Measurements from ENCODE around the gene AARS2.
"Not testable (repeated sequence)": the region's sequence is repeated elsewhere in the genome, so short reads cannot be mapped to it uniquely, and the experiment has no call there.

The AARS2 gene

DNA sequence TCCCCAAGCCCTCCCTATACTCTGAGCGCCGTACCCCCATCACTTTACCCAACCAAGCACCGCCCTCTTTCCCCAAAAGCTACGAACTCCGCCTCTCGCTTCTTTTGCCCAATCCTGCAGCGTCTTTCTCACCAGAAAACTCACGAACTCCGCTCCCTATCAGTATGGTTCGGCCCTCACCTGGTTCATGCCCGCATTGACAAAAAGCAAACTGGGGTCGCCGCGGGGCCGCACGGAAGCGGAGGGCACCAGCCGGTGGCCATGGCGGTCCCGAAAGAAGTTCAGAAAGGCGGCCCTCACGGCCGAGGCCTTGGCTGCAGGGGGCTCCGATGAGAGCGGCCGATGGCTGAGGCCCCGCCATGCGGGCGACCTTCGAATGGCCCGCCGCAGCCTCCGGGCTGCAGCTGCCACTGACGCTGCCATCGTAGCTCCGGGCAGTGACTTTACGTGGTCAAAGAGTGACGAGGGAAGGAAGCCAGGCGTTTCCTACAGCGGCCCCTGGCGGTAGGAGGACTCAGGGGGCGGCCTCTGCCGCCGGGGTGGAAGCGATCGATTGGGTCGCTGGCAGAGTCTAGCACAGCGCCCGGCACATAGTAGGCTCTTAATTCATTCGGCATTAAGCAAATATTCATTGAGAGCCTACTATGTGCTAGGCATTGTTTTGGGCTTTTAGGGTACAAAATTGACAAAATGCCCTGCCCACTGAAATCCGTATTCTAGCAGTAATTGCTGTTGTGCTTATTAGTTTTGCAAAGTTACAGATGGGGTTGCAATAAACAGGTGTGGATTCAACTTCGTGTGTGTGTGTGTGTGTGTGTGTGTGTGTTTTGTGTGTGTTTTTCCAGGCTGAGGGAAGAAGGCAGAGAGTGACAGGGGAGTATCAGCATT is at the start of gene AARS2:
Gene AARS2, minus strand, starts transcription at position 447 of the 888 bp plus-strand sequence. Its CDS starts 24 bp downstream, at position 423.
- peak; percentile 89 for DNase-seq

DNA sequence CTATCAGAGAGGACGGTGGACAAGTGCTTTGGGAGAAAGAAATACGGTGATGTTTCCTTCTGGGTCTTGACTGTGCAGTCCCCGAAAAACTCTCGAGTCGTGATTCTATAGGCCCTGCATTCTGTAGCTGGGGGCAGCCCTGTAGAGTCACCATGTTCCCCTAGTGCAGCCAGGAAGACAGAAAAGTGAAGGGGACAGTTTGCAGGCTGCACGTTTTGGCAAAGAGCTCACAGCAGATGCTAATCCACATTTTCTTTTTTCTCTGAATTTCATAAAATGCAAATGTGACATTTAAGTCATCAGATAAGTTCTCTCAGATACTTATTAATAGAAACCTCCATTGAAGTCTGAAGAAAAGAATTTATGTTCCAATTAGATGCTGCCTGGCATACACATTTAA is 48.8 kb upstream of the AARS2 start:
- DNase-seq: no peak

DNA sequence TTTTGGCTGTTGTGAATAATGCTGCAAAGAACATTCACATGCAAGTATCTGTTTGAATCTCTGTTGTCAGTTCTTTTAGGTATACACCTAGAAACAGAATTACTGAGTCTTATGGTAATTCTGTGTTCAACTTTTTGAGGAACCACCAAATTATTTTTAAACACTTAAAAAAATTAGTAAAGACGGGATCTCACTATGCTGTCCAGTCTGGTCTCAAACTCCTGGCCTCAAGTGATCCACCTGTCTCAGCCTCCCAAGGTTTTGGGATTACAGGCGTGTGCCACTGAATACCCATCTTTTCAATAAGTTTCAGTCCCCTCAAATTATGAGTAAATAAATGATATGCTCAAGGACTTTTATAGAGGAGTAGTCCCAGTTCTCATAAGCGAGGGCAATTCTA is 46.8 kb upstream of the AARS2 start:
- DNase-seq: no peak

DNA sequence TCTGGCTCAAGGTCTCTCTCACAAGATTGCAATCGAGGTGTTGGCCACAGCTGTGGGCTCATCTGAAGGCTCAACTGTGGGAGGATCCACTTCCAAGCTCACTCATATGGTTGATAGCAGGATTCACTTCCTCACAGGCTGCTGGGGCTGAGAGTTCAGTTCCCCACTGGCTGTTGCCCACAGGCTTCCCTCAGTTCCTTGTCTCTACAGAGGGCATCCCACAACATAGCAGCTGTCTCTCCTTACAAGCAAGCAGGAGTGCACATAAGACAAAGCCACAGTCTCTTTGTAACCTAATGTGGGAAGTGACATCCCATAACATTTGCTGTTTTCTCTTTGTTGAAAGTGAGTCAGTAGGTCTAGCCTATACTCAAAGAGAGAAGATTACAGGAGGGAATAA is 43.3 kb upstream of the AARS2 start:
- DNase-seq: no peak

DNA sequence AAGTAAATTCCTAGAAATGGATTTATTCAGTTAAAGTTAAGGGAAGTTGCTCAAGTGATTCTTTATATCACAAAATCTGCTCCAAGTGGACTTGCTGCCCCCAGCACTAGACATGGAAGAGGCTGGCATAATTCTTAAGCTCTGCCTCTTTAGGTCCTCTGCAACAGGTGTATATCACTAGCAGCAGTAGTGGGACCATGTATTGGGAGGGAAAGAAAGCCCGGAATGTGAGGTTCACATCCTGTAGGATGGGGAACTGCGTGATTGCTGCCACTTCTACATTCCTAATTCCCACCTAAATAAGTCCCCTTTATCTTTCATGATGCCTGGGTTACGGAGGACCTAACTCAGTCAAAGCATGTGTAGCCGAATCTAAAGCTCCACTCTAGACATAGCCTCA is 42.5 kb upstream of the AARS2 start:
- no peak for DNase-seq

DNA sequence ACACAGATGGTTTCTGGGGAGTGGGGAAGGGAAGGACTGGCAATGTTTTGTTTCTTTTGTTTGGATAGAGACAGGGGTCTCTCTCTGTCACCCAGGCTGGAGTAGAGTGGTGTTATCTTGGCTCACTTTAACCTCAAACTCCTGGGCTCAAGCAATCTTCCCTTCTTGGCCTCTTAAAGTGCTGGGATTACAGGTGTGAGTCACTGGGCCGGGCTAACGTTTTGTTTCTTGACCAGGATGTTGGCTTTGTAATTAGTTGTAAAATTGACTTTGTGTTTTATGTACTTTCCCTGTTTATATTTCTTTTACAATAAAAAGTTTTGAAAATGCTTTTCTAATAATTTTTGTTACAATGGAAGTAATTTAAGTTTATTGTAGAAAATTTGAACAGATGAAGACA is 40.2 kb upstream of the AARS2 start:
- DNase-seq: no peak

DNA sequence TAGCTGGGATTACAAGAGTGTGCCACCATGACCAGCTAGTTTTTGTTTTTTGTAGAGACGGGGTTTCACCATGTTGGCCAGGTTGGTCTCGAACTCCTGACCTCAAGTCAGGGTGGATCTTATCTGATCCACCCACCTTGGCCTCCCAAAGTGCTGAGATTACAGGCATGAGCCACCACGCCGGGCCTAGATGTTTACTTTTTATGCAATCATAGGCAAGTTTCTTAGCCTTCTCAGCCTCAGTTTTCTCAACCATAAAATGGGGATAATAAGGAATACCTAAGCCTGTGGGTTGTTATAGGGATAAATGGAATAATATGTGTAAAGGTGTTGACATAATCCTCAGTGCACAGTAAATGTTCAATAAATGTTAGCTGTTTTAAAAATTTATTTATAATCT is 39.1 kb upstream of the AARS2 start:
- DNase-seq: no peak

DNA sequence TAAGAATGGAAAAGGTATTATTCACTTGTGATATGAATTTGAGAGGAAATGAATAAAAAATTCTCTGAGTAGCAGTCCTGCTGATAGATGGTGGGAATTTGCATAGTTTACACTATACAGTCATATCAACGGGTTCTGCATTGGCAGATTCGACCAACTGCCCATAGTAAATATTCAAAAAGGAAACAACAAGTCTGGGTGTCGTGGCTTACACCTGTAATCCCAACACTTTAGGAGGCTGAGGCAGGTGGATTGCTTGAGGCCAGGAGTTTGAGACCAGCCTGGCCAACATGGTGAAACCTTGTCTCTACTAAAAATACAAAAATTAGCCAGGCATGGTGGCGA is 37.5 kb upstream of the AARS2 start:
- not testable (repeated sequence) for DNase-seq

DNA sequence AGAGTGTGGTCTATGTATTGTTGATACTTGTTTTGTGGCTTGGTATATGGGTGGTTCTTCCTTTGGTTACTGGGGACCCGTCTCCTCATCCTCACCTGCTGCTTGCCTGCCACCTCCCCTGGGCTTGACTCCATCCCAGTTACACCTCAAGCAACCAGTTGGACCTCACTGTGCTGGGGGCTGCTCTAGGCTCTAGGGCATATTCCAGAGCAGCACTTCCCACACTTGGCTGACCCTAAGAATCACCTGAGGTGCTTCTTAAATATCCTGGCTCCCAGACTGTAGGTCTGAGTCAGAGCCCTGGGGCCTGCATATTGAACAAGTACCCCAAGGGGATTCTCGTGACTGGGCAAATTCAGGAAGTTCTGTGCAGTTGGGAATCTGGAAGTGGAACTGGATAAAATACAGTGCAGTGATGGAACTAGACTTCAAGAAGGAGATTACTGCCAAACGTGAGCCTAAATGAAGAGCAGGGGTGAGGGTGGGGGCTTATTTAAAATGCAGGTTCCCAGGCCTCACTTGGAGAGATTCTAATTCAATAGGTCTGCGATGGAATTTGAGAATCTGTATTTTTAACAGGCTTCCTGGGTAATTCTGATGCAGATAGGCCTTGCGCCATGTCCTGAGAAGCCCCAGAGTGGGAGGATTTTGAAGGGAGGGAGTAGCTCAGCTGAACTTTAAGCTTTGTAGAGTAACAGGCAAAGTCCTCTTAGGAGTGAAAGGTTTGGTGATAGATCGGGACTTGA is 36.9 kb upstream of the AARS2 start:
- DNase-seq: no peak

DNA sequence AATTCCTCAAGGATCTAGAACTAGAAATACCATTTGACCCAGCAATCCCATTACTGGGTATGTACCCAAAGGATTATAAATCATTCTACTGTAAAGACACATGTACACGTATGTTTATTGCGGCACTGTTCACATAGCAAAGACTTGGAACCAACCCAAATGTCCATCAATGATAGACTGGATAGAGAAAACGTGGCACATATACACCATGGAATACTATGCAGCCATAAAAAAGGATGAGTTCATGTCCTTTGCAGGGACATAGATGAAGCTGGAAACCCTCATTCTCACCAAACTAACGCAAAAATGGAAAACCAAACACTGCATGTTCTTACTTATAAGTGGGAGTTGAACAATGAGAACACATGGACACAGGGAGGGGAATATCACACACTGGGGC is 33.7 kb upstream of the AARS2 start:
- not testable (repeated sequence) for DNase-seq

DNA sequence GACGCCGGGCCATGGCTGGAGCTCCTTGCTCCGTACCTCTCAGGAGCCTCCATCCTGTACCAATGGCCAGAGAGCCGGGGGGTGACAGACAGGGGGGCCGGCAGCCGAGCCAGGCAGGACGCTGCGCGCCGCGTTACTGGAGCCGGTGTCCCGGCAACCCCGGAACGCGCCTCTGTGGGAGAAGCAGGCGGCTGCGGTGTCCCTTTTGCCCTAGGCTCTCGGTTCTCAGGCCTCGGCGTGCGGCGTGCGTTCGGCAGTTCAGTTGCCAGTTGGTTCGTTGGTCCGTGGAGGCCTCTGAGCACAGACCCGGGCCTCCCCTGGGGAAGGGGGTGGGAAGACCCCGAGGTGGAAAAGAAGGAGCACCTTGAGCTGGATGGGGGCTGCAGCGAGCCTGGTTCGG is 29.3 kb upstream of the AARS2 start, which contains the start of gene SPATS1:
Gene SPATS1, plus strand, starts transcription at position 162 of the 400 bp plus-strand sequence. CDS start 446 bp downstream, outside the sequence.
- no peak for DNase-seq

DNA sequence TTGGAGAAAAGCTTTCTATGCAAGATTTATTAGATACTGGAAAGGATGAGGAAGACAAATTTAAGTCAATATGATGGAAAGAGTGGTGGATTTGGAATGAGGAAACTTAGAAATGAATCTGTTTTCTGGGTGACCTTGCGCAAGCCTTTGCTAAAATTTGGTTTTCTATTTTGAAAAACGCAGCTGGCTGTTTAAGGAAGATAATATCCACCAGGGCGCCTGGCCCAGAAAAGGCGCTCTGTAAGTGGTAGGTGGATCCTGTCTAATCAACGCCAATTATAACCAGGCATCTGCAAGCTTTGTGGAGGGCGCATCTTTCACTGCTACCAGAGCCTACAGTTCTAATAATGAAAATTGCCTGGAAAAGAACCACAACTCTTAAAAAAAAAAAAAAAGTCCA is 28.9 kb upstream of the AARS2 start:
- DNase-seq: no peak

DNA sequence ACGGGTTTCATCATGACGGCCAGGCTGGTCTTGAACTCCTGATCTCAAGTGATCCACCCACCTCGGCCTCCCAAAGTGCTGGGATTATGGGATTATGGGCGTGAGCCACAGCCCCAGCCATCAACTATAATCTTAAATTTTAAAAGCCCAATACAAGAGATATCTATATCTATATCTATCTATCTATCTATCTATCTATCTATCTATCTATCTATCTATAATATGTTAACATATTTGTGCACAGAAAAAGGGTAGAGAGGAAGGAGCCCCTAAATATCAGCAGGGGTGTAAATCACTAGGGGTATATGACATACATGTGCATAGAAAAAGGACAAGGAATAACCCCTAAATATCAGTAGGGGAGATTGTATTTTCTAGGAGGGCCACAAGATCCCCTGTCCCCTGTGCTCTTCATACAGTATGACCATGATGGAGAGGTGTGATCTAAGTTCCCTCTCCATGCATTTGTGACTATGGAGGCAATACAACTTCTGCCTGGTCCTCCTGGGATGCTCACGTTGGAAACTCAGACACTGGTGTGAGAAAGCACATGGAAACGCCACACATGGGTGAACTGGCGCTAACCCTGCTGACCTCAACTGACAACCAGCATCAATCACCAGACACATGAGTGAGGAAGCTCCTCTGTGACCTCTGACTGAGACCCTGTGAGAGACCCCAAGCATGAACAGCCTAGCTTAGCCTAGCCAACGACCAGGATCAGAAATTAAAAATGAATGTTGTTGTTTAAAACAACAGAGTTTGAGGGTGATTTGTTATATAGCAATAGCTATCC is 28.1 kb upstream of the AARS2 start:
- no peak for DNase-seq

DNA sequence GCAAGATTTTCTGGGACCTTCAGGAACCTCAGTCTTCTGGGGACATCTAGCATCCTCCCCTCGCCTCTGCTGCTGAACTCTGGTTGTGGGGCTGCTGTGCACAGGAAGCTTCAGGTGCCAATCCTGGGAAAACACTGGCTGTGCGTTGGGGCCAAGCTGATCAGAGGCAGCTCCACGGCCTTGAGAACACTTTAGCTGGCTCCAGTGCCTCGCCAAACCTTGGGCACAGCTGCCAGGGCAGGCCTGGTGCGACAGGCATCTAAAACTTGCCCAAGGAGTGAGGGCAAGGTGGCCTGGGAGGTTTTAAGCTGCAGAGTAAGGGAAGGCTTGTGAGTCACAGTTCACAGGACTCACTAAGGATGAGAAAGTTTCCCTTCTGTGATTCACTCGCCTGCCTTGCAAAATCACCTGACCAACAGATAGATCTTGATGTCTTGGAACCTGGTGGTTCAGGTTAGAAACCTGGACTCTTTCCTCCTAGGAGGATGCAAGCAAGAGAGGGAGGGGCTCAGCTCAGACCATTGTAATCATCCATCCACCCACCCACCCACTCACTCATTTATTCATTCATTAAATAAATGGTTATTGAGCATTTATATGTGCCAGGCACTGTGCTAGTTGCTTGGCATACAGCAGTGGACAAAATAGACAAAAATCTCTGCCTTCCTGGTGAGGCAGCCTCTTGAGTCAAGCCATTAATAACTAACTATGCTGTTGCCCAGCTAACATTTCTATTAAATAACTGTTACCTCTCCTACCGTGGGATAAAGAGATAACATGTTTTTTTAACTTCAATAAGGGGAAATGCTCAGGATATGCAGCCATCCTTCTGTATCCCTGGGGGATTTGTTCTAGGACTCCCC is 26.8 kb upstream of the AARS2 start:
- no peak for DNase-seq

DNA sequence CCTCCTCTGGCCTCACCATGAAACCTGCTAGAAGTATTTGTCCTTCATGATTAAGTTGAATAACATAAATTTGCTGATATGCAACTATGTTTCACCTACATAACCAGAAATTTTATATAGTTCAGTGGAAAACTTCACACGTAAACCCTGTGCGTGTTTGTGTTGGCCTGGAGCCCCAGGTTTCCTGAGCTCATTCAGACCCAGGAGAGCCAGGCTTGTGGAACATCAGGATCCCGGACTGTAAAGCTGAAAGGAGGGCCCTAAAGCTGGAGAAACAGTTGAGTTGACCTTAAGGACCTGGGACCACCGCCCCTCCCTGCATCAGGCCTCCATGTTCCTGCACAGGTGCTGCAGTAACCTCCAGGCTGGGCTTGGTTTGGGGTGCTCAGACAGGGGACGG is 26.2 kb upstream of the AARS2 start:
- no peak for DNase-seq

DNA sequence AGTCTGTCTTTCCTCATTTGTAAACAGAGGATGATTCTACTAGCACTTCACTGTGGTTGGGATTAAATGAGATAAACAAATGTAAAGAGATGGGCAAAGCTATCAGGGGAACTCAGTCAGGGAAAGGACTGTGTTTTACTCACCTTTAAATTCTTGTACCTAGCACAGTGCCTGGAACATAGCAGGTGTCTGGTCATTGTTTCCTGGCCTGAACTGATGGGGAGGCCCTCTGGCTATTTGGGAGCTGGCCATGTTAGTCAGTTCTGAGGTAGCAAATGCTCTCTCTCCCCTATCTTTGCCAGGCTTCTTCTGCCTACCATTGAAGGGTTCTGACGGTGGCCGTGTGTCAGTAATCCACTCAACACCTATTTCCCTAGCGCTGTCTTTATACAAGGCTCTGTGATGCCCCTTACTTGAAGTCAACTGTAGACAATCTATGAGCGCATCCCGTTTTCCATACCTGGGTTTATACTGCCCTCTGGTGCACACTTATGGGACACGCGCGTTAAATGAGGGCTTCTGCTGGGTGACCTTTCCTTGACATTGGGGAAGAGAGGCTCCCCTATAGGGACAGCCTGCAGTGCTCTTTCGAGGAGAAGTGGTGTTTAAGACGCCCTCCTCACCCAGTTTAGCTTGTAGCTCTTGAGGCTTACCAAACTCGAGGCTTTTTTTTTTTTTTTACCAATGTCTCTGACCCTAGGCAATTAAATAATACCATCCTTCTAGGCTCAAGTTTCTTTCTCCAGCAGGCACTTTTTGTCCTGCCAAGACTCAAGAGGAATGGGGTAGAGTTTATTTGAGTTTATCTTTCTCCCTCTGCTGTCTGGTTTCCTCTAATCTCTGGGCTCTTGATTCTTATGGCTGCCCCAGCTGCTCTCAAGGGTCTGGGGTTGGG is 25.3 kb upstream of the AARS2 start:
- DNase-seq: peak; percentile 48

DNA sequence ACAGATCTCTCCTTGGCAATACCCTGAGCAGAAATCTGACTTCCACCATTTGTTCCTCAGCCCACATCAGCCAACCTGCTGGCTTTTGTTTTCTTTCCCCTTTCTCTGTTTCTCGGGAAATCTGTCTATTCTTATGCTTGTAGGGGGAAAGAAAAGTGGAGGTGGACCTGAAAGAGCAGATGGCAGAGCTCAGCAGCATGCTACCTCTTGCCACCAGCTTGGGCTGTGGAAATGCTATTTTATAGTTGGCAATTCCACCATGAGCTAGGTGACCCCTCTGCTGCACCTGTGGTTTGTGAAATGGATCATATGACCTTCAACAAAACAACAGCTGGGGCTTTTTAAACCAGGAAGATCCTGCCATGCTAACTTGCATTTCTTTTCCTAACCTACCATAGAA is 22.5 kb upstream of the AARS2 start:
- no peak for DNase-seq

DNA sequence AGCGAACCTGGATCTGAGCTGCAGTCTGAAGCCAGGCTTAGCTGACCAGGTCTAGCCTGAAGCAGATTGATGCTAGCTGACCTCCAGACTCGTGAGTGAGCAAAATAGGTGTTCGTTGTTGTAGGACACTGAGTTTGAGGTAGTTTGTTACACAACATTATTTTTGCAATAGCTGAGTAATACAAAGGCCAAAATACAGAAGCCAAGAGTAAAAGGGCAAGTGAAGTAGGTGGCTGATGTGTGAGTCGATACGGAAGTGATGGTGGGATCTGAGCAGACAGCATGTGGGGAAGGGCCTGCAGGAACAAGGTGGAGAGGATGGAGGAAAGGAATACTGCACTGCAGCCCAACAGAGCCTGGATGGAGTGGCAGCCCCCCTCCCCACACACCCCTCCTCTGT is 20.8 kb upstream of the AARS2 start:
- DNase-seq: no peak

DNA sequence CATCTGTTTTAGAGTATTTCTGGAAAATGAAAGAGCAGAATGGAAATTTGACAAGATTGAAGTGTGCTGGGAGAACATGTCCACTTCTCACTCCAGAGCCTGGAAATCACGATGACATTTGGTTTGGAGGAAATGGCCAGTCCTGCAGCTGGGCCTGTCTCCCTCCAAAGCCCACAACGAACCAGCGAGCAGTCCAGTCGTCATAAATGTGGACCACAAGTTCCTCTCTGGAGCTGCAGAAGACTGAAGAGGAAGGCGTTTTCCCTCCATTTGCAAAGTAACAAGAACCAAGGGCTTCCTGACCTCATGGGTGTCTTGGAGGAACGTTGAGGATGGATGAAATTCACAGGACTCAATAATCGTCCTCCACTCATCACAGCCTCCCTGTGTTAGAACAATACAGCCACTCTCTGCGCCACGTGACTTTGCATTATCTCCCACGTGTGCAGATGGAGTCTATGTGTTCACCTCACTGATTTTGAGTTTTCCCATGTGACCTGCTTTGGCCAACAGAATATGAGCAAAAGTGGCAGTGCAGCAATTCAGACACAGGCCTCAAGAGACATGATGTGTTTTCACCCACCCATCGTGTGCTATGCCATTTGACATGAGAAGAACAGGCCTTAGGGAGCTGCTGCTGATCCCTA is 20.2 kb upstream of the AARS2 start:
- DNase-seq: no peak

DNA sequence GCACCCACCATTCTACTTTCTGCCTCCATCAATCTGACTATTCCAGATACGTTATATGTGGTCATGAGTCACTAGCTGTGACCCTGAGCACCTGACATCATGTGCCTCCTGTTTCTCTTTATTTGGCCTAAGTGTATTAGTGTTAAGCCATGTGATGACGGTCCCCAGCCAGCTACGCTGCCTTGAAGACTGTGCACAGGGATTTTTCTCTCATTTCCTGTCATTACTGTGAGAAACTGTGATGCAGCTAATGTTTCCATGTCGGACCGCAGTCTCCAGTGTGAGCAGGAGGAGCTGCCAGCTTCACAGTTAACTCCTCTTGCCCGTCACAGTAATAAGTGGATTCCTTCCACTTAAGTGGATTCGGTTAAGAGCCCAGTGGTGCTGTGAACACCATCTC is 19.4 kb upstream of the AARS2 start:
- no peak for DNase-seq

DNA sequence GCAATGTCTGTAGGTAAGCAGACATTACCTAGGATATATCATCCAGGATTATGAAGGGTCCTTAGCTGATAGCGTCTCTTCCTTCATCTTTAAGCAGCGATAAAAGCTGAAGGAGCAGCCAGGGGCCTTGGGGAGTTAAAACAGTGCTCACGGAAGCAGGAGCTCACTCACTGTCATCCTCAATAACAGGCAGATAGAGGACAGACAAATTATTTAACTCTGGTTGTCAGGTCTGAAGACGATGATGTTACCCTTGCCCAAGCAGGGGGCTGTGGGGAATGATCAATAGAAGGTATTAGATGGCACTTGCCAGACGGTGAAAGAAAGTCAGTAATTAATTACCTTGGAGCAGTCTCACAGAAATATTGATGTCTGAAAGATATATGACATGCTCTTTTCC is 16.7 kb upstream of the AARS2 start:
- no peak for DNase-seq

All from stimulated activated naive CD4-positive, alpha-beta T cell treated with Interleukin-2 at 50 U/mL for 16 hours (primary cell).